ENCODE results near the gene UST.

GRCh38 chr6:148854096-148854495 lies 107.3 kb downstream of the UST start:
- TF ChIP-seq ZNF274 (IDR thresholded peaks at IDR 0.05; ENCODE audit: low read depth, low read length) (no peak), CTCF (IDR thresholded peaks at IDR 0.05 in 2 of 3, conservative IDR thresholded peaks at IDR 0.05 in 1 of 3; ENCODE audit: borderline replicate concordance in 1 of 3, insufficient read depth in 1 of 3, low read depth in 2 of 3, low read length in 2 of 3) (no peak), EZH2phosphoT487 (IDR thresholded peaks at IDR 0.05; ENCODE audit: borderline replicate concordance) (no peak), REST (IDR thresholded peaks at IDR 0.05; ENCODE audit: low read depth) (no peak), RAD21 (IDR thresholded peaks at IDR 0.05; ENCODE audit: low read depth) (no peak), POLR2A (IDR thresholded peaks at IDR 0.05; ENCODE audit: borderline replicate concordance, extremely low read depth, insufficient read depth, insufficient read length) (no peak), TCF7L2 (IDR thresholded peaks at IDR 0.05; ENCODE audit: borderline replicate concordance, extremely low read depth, insufficient read depth, insufficient read length) (no peak), ZBTB33 (IDR thresholded peaks at IDR 0.05; ENCODE audit: extremely low read depth, insufficient replicate concordance, low read length) (no peak)
